Posterior cingulate gyrus (tissue), 11 donors: ENCODE data around the gene EIF2B2.

ENCODE experiments used
- DNase-seq, 10 donors: peaks; one replicate each; pipeline versions ENCODE4 v3.0.0 to v3.0.0-alpha.2; 2020 to 2021; ENCODE audit warnings: mixed read lengths in 3 of 10
- intact Hi-C: fragments of 100-400 bp; cut with DNase I; formaldehyde crosslinking; loops from one replicate; pipeline ENCODE4 v1.15.1; 2023

The EIF2B2 gene

GRCh38 chr14:74973003-74973653, 29.6 kb upstream of the EIF2B2 start:
- DNase-seq, result peak in 2 of 10 donors; percentile 82
- intact Hi-C loops, result no loop called here

GRCh38 chr14:74973905-74974363, 28.8 kb upstream of the EIF2B2 start:
- intact Hi-C loops, result no loop called here
- DNase-seq, result peak in 2 of 10 donors; percentile 48 to 74

DNA sequence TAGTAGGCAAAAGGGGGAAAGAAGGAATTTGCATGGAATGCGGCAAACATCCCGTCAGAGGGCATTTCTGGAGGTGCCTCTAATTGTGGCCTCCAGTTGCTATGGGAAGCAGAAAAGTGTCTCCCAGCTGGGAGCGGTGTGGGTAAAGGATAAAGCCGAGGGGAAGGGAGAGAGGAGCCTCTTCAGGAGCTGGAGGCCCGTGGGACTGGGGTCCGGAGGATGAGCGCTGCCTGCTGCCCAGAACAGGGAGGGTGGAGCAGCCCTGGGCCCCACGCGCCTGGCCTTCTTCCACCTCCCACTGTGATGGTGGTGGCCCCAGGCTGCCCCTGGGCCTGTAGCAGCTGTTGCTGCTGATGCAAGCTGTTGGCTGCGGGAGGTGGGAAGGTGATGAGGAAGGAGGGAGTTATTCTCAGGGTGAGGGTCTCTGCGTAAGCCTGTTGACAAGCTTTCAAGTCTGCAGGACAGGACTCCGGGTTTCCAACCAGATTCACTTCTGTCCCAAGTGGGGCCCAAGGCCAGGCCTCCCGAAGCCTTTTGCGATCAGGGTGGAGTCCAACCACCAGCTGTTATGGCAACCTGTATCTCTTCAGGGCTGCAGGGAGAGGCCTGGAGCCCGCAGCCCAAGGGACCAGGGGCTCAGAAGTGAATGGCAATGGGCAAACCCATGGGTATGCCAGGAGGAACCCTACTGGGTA, 28.2 kb upstream of the EIF2B2 start:
- intact Hi-C loops, result no loop called here
- DNase-seq, result peak in 2 of 10 donors; percentile 64 to 77

- DNase-seq, result peak in 2 of 10 donors; percentile 20 to 67
- intact Hi-C loops, result no loop called here
Observed at GRCh38 chr14:74975059-74975810, 27.5 kb upstream of the EIF2B2 start.

DNA sequence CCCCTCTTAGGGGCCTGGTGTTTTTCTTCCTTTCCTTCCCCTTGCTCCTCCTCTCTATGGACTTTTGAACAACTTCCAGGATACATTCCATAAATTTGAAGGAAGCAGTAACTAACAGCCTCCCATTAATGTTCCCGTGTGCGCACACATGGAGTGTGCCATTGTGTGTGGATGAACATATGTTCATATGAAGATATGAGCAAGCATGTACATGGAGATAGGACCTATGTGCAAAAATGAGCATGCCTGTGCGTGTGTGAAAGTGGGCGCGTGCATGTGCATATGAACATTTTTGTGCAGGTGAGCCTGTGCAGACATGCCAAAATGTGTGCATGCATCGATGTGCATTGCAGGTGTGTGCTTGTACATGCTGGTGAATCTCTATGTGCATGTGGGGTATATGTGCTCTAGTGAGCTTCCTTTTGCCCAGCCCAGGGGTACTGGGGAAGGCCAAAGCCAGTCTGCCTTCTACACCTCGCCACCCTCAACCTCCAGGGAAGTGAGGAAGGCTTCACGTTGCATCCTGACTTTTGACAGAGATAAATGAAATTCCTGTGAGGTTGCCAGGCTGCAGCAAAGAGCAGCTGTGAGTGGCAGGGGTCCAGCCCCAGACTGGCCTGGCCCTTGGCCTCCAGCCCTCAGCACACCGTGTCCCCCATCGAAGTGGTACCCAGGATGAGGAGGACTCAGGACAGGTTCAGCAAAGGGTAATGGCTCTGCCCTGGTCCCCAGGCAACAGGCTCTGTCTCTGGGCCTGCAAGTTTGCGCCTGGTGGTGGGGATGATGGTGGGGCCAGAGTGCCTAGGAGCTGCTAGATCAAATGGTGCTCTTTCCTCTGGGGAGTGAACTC, 26.2 kb upstream of the EIF2B2 start:
- intact Hi-C loops, result no loop called here
- peak in 2 of 10 donors; percentile 50 to 51 for DNase-seq

DNA sequence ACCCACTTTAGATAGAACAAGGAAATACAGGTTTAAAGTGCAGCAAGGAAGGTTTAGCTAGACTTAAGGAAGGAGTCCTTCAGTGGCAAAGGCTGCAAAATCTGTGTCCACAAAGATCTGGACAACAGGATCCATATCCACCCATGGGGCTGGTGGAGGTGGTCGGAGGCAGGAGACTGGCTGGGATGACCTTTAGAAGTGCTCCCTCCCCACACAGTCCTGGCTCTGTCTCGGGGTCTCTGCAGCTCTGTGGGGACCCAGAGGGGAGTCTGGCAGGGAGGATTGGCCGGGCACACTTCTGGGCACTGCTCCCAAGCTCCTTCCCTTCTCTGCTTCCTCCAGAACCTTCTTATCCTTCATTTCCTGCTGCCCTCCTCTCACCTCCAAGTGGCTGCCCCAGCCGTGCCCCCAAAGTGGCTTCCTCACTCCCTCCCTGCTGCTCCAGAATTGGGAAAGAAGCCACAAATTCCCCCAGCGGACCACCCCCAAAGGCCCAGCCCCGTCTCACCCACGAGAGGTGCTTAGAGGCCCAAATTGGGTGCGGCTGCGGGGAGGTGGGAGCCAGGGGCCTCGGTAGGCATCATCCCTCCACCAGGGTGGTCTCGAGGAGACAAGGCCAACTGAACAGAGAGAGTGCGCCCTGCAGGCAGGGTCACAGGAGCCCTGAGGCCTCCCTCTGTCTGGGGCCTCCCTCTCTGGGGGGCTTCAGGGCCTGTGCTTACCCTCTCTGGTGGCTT, 25.4 kb upstream of the EIF2B2 start:
- intact Hi-C loops, result no loop called here
- peak in 2 of 10 donors; percentile 72 to 75 for DNase-seq

GRCh38 chr14:74977901-74978385, 24.8 kb upstream of the EIF2B2 start:
- intact Hi-C loops, result no loop called here
- DNase-seq, result no peak

GRCh38 chr14:74978416-74978947, 24.2 kb upstream of the EIF2B2 start:
- peak in 2 of 10 donors; percentile 67 to 69 for DNase-seq
- intact Hi-C loops, result no loop called here

- DNase-seq, result no peak
Observed at GRCh38 chr14:74979029-74979428, 23.7 kb upstream of the EIF2B2 start.

DNA sequence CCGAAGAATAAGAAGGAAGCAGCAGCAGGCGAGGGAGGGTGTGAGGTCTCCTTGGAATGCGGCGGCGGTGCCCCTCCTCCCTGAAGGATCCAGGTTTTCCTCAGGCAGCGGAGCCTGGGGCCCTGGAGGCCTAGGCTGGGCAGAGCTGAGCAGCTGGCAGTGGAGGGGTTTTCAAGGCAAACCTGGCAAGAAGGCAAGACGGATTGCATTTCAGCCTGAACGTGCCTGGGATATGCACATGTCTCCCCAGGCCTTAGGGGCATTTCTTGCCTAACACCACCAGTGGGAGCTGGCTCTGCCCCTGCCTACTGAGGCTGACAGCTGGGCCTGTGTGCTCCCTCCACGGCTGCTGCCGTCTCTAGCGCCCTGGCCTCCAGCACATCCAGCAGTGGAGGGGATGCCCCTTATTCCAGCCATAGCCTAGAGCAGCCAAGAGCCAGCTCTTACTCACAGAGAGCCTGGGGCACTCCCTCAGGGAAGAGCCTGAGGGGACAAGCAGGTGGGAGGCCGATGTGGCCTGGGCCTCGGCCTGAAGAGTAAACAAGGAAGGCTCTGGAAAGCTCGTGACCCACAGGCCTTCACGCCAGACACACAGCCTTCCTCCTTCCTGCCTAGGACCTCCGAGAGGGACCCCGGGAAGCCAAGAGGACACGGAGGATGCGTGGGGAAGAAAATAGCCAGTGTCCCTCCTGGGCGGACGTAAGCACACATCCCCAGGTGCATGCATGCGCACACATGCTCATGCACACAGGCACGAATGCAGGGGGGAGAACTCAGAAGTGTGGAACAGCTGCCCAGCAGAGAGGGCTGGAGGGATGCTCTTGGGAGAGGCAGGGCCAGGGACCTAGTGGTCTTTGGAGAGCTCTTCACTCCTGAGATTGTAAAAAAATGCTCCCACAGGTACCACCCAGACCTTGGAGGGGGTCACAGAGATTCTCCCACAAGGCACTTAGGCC, 23.0 kb upstream of the EIF2B2 start:
- intact Hi-C loops, result no loop called here
- DNase-seq, result peak in 2 of 10 donors; percentile 69 to 73

More at GRCh38 chr14:74979029-74979428, 23.7 kb upstream of the EIF2B2 start:
- intact Hi-C loops, result no loop called here

- peak in 1 of 10 donors; percentile 48 for DNase-seq
- intact Hi-C loops, result no loop called here
Observed at GRCh38 chr14:74980398-74980730, 22.4 kb upstream of the EIF2B2 start.

DNA sequence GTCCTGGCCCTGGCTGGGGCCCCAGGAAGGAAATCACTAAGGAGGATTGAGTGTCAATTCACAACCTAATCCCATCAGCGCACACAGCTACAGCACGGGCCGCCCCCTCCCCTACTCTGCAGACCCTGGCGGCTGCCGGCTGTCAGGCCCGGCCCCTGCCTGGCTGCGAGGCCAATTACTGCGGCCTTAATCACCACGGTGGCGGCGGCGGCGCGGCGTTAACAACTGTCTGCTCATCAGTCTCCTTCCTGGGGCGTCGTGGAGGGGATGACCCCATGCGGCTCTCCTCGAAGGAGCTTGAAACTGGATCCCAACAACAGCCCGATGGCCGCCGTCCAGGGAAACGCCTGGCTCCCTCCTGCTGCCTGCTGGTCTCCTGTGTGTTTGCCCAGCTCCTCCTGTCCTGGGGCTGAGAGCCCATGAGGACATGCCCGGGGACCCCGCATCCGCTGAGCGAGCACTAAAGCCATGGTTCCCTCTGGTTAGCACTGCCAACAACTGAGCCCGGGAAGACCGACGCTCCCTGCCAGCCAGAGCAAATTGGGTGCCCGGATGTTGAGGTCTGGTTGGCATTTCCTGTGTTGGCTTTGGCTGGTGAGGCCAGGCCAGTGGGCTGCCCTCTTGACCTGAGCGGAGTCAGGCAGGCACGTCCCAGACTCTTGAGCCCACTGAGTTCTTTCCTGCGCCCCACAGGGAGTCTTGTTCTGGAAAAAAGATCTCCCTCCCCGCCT, 21.8 kb upstream of the EIF2B2 start:
- peak in 2 of 10 donors; percentile 70 to 82 for DNase-seq
- intact Hi-C loops, result no loop called here

- DNase-seq, result peak in 2 of 10 donors; percentile 41 to 71
- intact Hi-C loops, result no loop called here
Observed at GRCh38 chr14:74981462-74981782, 21.3 kb upstream of the EIF2B2 start.

DNA sequence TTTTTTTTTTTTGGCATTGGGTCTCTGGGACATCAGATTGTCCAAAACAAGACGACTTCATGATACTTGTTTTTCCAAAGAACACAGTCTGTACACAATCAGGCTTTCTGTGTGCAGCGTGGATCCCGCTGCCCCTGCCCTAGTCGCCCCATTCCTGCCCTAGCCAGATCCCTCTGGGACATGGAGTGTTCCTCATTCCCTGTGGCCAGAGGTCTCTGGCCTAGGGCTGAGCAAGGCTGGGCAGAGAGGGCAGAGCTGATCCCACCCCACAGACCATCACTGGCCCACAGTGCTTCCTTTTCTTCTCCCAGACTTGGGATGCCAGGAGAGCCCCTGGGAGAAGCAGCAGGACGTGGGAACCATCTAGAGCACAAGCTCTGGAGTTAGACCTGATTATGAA, 20.9 kb upstream of the EIF2B2 start:
- intact Hi-C loops, result no loop called here
- peak in 2 of 10 donors; percentile 15 to 46 for DNase-seq

- DNase-seq, result no peak
- intact Hi-C loops, result no loop called here
Observed at GRCh38 chr14:74982661-74983060, 20.1 kb upstream of the EIF2B2 start.

DNA sequence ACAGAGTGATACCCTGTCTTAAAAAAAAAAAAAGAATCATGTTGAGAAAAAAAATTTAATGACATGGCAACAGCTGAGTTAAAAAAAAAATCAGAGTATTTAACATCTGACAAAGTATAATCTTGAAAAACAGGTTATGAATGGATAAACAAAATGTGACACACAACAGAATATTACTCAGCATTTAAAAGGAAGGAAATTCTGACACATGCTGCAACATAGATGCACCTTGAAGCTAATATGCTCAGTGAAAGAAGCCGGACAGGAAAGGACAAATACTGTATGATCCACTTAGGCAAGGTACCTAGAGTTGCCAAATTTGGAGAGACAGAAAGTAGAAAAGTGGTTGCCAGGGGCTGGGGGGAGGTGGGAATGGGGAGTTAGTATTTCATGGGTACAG, 19.4 kb upstream of the EIF2B2 start:
- no peak for DNase-seq
- intact Hi-C loops, result no loop called here

- intact Hi-C loops, result no loop called here
- peak in 1 of 10 donors; percentile 67 for DNase-seq
Observed at GRCh38 chr14:74984236-74985027, 18.3 kb upstream of the EIF2B2 start.
